Cerebellar nuclear complex (tissue), 1 donor: ENCODE data around the gene TMEM222.

Source experiments
- DNase-seq, 2 experiments: peaks; one replicate each; lab custom pipeline; 2025; lab: John Stamatoyannopoulos, UW

TMEM222 gene

DNA sequence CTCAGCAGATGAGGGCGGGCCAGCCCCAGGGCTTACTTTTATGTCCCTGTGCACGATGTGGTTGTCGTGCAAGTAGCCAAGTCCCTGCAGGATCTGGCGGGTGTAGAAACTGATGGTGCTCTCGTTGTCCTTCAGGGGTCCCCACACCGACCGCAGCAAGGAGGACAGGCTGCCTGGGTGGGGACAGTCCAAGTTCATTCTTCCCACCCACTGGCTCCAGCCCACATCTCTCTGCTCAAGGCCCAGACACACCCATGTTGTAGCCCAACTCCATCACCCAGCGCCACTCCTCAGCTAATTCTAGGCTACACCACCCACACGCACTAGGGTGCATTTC, 37.8 kb downstream of the TMEM222 start:
- no peak for DNase-seq

DNA sequence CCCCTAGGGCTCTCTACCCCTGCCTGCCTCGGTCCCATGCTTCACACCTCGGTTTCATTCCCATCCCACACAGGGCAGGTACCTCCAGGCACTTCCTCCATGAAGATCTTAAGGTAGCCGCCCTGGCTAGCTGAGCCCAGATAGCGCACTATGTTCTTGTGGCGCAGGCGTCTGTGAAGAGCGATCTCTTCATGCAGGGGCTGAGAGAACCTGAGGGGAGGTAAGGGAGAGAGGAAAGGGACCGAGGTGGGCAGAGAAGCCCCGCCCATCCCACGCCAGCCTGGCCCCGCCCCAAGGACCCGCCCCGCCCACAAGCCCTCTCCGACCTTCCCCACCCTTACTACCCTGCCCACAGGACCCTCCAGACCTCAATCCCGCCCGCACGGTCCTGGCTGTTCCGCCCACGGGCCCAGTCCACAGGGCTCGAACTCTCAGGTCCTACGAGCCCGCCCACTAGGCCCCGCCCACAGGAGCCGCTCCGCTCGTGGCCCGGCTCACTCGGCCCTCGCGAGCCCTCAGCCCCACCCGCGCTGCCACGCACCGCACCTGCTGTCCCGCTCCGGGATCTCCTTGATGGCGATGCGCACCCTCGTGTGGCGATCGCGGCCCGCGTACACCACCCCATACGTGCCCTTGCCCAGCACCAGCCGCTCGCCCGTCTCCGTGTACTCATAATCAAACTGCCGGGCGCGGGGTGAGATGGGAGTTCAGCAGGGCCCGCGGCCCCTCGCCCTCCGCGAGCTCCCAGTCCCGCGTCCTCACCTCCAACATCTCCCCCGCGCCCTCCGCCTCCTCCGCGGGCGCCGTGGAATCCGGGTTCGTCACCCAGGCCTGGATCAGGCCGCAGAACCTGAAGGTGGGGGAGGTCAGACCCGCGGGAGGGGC, 38.4 kb downstream of the TMEM222 start:
- DNase-seq: no peak

- no peak for DNase-seq
Observed at GRCh38 chr1:27361044-27361402, 39.1 kb downstream of the TMEM222 start.

- DNase-seq: no peak
Observed at GRCh38 chr1:27361553-27361952, 39.6 kb downstream of the TMEM222 start.

- no peak for DNase-seq
Observed at GRCh38 chr1:27363766-27364695, 42.1 kb downstream of the TMEM222 start.

- no peak for DNase-seq
Observed at GRCh38 chr1:27364696-27365371, 42.9 kb downstream of the TMEM222 start.

DNA sequence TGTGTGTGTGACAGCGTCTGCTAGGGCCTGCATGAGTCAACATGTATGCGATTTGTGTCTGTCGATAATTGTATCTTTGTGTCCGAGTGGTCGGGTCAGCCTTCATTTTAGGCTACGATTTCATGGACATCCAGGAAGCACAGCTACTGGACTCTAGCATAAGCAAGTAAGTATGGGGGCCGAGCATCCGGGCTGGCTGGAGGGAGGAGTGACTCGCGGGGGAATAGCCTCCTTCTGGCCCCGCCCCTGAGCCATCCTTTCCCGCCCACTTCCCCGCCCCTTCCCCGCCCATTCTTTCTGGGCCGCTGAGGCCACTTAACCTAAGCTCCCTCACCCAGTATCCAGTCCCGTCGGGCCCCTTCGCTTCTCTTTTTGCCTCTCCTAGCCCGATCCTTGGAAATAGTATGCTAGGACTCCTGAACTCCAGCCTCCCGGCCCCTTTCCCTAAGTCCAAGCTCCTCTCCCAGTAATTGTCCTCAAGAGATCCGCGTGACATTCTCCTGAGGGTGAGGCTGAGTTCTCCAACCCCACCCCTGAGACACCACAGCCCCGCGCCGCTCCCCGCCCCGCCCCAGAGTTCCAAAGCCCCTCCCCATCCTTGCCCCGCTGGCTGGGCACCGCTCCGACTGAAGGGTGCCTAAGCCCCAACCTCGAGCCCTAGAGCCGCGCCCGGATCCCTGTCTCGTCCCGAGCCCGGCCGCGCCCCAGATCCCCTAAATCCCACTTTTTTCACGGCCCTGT, 43.6 kb downstream of the TMEM222 start:
- DNase-seq: peak in 1 of 2 experiments; percentile 46

- no peak for DNase-seq
Observed at GRCh38 chr1:27366113-27366410, 44.1 kb downstream of the TMEM222 start.

DNA sequence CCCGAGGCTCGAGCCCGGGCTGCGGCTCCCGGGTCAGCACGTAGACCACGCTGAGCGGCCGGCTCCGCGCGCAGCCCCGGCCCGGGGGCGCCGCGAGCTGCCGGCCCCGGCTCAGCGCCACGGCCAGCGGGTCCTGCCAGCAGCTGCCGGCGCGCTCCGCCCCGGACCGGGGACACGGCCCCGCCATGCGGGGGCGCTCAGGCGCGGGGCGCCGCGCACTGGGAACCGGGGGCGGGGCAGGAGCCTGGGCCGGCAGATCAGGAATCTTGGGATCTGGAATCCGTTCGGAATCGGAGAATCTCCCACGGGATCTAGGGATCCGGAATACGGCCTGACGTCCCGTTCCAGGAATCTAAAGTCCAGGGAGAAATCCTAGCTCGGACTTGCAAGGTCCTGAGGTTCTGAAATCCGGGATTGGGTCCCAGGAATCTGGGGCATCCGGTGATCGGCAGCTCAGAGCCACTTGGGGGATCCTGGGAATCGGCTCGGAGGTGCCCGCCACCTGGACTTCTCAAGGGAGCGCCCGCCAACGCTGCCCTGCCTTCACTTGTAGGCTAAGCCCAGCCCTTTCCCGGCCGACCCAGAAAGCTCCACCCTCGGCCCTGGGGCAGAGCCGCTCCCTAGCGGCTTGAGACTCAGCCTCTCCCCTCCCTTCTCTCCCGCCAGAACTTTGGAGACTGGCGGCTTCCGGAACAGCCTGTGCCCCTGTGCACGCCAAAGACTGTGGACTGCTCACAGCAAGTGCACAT, 44.6 kb downstream of the TMEM222 start, which contains the start of gene MAP3K6:
Gene MAP3K6 (minus strand): TSS at position 551 of the 749 bp plus-strand sequence. CDS start 364 bp downstream, at position 187.
- no peak for DNase-seq

DNA sequence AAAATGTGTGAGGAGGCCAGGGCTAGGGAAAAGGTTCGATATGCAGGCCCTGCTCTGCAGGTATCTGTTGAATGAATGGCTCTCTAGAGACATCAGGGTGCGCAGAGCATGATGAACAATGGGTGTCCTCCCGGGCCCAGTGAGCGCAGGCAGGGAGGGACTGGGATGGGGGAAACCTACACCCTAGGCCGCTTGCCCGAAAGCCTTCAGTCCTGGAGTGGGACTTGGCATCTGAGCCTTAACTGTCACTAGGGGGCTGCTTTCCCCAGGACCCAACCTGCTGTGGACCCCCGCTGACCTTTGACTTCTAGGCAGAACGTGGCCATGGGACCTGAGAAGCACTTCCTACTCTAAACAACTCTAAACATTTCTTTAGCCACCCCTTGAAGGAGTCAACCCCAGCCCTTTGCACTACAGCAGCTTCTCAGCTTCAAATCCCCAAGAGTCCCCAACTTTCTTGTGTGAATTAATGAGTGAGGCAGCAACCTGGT, 45.2 kb downstream of the TMEM222 start:
- no peak for DNase-seq

DNA sequence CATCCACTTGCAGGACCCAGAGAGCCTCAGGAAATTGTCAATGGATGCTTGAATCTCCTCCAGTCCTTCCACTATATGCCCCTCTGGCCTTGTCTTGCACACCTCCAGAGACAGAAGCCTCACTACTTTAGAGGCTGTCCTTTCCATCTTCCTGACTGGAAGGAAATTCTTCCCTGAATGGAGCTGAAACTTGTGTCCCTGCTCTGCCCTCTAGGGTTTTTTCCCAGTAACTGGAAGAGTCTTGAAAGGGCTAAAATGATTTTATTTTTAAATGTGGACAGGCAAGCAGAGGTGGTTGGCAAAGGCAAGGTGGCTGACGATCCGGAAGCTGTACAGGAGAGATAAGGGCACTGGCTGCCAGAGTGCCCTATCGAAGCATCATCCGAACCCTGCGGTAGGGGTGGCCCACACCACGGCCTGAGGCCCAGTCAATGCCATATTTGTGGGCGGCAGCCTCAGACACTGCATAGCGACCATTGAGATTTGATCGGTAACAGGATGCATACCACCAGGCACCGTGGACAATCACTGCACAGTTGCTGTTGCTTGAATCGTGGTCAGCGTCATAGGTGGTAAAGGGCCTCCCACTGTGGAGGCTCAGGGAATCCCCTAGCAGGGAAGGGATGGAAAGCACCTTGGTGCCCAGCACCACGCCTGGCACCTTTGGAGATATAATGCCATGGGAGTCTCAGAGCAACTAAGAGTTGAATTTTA, 47.1 kb downstream of the TMEM222 start:
- no peak for DNase-seq

DNA sequence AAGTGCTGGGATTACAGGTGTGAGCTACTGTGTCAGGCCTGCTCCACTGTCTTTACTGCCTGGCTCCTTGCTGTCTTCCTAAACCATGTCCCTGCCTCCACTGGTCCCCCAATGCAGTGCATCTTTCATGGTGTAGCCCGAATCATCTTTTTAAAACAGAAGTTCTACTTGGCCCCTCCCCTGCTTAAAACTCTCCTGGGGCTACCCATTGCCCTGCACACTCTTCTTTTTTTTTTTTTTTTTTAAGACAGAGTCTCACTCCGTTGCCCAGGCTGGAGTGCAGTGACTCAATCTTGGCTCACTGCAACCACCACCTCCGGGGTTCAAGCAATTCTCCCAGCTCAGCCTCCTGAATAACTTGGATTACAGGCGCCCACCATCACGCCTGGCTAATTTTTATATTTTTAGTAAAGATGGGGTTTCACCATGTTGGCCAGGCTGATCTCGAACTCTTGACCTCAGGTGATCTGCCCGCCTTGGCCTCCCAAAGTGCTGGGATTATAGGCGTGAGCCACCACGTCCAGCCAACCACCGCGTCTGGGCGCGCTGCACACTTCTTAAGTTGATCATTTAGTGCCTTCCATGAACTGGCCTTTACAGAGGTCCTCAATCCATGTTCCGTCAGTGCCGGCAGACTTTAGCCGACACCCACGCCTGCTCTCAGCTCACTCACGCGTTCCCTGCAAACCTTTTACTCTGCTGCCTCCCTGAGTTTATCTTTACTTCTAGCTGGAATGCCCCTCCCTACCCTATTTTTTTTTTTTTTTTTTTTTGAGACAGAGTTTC, 50.3 kb downstream of the TMEM222 start:
- DNase-seq: no peak

DNA sequence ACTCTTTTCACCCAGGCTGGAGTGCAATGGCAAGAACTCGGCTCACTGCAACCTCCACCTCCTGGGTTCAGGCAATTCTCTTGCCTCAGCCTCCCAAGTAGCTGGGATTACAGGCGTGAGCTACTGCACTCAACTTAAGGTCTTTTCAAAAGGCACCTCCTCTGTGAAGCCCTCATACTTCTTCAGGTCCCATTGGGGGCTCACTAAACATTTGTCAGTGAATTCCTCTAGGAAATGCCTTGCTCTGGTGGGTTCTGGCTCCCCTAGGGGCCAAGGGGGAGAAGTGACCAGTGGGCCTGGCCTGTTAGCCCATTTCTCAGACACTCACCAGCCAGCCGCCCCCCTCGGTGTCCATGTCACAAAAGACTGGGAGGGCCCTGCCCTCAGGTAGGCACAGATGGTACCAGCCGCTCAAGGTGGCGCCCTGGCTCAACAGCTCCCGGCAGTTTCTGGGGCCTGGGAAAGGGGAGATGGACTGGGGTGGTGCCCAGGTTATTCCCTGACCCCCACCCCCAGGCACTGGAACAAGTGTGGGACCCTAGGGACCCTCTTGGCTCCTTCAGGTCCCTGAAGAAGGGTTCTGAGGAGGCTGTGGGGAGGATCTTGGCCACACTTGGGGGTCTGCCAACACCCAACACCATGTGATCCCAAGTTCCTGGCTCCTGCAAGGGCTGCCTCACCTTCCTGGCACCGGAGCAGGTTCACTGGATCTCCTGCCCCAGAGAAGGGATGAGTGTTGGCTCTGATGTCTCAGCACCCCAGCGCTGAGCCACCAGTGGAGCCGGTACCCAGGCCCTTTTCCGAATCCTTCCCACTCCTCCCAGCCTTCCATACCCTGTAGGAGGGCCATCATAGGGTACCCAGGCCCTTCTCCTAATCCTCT, 51.1 kb downstream of the TMEM222 start:
- no peak for DNase-seq

GRCh38 chr1:27374362-27375086, 52.6 kb downstream of the TMEM222 start, which contains the start of gene FCN3:
Gene FCN3, minus strand, starts transcription at chr1:27374824. Its CDS starts 6 bp downstream, at chr1:27374818.
- no peak for DNase-seq

GRCh38 chr1:27377760-27378495, 56.0 kb downstream of the TMEM222 start:
- DNase-seq: no peak

GRCh38 chr1:27379564-27380122, 57.7 kb downstream of the TMEM222 start:
- no peak for DNase-seq

DNA sequence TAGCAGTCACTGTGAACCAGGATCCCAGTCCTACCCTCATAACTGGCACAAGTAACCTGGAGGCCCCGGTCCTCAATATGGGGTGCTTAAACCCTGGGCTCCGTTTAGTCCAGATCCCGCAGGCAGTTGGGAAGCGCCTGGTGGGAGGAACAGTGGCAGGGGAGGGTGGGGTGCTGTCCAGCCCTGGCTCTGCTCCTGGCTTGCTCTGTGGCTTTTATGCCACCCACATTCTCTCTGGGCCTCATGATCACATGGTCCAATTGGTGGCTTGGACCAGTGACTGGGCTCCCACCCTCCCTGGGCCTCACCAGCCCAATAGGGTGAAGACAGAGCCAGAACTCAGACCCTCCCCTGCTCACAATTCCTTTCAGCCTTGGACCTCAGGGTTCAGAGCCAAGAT, 58.3 kb downstream of the TMEM222 start:
- DNase-seq: no peak
